ENCODE data around the gene KCTD3. TPM values are rescaled to one million over a fixed set of nuclear protein-coding genes. Genes with fewer than 3 reads are reported as not detected.

The KCTD3 gene
- total RNA-seq, 1 donor from 2014 or later: 57.9 TPM

- DNase-seq (ENCODE audit: low read depth, low spot score): no peak
- Mint-ChIP-seq H3K27ac (ENCODE audit: unreplicated experiment) (no peak overlapping the region), H3K4me1 (peaks cover 10% of the 10 kb centered on the region), H3K36me3 (ENCODE audit: low read depth) (no peaks in the 10 kb centered on the region), H3K27me3 (ENCODE audit: low read depth) (no peaks in the 10 kb centered on the region), H3K4me3 (no peak overlapping the region), H3K9me3 (no peaks in the 10 kb centered on the region)
- TF ChIP-seq CTCF (conservative IDR thresholded peaks at IDR 0.05): no peak
Measured at GRCh38 chr1:215669806-215670491, 102.8 kb downstream of the KCTD3 start.
